HG02840 (cell line): ENCODE data around the gene STAM.

Experiments
- ATAC-seq: cut with Tn5 transposase; IDR thresholded peaks from one replicate; pipeline ENCODE4 v1.9.1; 2021; ENCODE audit warnings: mild to moderate bottlenecking, moderate library complexity, moderate number of reproducible peaks; ENCODE audit not compliant: unreplicated experiment, low FRiP score

The STAM gene

DNA sequence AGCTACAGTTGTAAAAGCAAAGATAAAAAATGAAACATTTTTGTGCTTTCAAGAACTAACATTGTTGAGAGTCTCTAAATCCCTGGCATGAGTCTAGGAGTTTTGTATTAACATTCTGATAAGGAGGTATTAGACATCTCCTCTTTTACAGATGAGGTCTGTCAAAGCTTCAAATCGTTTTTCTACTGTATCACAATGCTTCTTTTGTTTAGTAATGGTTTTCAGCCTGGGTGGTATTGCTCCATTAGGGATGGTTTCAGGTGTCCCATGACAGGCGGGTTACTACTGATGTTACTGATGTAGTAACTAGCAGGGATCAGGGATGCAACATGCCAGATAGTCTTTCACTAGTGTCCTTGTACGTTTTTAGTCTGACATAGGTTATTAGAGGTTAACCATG, 27.4 kb downstream of the STAM start:
- no peak for ATAC-seq

DNA sequence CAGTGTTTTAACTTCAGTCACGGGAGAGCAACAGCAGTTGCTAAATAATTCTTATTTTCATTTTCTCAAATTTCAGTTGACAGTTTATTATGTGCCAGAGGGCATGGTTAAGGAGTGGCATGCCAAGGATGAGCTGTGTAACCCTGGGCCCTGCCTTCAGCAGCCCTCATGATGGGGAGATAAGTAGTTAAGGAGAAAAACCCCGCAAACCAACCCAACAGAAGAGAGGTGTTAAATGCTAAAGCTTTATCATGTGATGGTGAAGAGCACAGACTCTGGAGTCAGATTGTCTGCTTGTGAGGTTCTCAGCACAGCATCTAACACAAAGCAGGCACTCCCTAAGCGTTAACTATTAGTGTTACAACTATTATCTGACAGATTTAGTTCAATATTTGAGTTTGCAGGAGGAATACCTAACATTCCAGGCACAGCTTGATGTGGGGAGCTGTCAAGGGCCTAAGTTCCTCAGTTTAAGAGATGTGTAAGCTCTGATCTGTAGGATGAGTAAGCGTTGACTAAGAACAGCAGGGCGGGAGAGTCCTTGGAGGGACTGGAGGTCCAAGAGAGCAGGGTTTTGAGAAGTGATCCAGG, 29.6 kb downstream of the STAM start:
- no peak for ATAC-seq

DNA sequence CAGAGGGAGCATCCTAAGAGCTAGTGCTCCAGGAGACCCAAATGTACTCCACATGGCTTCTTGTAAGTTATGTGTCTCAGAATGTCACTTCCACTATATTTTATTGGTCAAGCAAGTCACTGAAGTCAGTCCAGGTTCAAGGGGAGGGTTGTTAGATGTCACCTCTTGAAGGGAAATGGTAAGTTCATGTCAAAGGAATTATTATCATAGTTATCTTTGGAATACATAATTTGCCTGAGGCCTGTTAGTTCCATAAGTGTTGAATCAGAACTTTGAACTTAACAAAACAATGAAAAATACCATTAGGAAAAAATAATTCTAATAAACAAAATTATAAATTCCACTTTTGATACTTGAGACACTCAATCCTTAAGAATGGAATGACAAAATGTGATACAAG, 30.6 kb downstream of the STAM start:
- no peak for ATAC-seq

DNA sequence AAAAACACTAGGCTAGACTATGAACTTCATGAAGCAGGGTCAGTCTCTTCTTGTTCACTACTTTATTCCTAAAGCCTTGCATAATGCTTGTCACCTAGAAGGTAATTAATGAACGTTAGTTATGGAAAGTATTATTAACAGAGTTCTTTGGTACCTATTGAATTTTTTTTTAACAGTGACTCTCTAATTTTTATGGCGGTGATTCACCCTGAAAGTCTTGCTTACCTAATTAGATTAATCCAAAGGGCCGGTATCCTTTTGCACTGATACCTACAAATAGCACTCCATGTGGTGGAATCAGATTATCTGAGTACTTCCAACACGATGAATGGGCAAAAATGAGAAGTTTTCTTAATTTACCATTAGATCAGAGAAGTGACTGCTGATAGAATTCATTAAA, 31.7 kb downstream of the STAM start:
- ATAC-seq, result no peak

DNA sequence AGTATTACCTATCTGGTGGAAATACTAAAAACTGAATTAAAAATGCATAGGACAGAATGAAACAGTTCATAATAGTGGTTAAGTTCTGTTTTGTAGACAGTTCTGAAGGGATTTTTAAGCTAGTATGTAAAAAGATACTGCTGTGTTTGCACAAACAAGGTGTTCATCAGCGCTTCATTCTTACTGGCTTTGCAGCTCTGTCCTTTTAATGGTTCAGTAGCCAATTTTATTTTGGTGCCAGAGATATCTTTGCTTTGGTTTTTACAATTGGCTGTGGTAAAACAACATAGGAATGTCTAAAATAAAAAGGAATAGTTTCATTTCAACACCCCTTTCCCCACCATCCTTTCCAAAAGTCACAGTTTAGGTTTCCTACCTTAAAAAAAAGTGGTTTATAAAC, 33.0 kb downstream of the STAM start:
- ATAC-seq, result no peak

DNA sequence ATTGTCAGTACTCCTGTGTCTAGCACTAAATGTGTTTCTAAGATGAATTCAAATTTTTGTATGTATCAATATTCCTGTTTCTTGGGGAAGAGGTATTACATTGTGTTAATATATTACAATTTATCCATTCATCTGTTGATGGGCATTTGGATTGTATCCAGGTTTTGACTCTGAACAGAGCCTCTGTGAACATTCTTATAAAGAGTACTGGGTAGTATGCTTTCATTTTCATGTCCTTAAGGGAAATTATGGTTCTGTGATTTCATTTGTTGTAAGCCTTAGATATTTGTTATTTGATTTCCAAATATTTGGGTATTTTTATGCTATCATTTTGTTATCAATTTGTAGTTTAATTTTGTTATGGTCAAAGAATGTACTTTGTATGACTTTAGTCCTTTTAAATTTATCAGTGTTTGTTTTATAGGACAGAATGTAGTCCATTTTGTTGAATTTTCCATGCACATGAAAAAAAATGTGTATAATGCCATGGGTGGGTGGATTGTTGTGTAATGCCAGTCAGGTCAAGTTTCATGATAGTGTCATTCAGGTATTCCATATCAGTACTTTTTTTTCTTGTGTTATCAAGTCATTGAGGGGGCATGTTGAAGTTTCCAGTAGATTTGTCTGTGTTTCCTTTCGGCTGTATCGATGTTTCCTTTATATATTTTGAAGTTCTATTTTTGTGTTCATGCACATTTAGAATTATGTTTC, 38.4 kb downstream of the STAM start:
- no peak for ATAC-seq

DNA sequence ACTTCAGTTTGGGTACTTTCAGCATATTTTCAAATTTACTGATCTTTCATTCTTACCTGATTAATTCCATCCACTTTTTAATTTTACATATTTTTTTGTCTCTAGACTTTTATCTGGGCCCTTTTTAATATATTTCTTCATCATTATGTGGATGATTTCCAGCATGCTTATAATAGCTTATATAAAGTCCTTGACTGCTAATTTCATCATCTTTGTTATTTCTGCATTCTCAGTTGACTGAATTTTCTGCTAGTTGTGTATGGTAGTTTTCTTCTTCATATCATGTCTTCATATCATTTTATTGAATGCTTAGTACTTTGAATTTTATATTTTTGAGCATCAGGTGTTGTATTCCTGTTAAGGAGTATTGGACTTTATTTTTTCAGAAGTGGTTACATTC, 39.6 kb downstream of the STAM start:
- no peak for ATAC-seq

DNA sequence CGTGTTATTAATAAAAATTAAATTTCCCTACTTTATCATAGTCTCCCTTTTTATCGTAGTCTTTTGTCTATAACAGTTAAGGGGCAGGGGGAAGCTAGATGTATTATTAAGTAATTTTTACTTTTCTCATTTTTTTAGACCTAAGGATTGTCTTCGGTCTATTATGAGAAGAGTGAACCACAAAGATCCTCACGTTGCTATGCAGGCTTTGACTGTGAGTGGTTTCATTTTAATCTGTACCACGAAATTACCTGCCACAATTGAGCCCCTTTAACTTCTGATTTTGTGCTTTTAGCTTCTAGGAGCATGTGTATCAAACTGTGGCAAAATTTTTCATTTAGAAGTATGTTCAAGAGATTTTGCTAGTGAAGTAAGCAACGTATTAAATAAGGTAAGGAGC, 40.6 kb downstream of the STAM start:
- no peak for ATAC-seq

DNA sequence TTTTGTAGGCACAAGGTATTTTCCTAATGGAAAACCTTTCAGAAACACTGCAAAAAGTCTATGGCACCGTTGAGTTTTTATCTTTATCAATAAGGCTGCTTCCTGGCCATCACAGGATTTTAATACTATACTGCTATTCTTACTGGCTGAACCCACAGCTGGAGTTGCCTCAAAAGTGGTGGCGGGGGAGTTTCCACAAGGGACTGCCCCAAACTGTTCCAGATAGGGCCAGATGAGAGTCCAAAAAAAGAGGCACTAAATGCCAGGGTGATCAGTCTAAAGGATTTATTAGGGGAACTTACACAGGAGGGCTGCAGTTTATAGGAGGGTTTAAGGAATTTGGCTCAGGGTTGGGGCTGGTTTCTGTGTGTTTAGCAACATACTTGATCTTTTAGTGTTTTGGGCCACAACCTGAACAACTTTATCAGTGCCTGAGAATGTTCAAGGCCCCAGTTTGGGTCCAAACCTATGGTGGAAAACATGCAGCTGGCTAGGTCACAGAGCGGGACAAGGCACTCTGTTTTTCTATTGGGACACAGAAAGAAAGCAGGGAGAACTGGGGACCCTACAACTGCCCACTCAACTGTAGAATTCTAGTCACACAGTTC, 41.4 kb downstream of the STAM start:
- ATAC-seq, result no peak

DNA sequence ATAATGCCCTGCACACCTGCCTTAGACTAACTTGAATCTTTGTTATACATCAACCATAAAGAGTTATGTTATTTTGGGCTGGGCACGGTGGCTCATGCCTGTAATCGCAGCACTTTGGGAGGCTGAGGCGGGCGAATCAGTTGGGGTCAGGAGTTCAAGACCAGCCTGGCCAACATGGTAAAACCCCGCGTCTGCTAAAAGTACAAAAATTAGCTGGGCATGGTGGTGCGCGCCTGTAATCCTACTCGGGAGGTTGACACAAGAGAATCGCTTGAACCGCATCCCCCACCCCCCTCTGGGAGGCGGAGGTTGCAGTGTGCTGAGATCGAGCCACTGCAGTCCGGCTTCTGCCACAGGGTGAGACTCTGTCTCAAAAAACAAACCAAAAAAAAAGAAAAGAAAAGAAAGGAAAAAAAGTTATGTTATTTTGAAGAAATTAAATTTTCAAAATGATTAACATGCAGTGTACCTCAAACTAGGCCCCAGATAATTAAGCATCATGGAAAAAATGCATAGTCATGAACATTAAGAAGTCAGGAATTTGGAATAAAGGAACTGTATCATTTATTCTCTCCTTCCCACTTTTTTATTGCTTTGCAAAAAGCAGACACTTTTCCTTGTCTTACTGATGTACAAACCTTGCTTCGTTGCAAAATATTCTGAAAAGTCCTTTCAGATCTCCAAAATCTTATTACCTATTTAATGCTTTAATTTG, 43.3 kb downstream of the STAM start:
- no peak for ATAC-seq

DNA sequence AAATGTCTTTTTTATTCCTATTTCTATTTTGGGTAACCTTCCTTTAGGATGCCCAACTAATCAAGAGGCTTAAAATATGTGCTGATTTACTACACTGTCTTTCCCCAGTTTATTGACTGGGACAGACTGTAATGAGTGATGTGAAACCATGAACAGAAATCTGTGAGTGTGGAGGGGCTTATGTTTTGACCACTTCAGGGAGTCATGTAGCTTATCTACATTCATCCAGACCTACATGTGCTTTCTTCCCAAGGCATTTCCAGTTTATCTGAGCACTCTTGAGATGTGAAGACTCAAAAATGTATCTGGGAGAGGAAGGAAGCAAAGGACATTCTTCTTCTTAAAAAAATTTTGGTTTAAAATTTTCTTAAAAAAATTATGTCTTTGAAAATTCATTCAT, 45.2 kb downstream of the STAM start:
- no peak for ATAC-seq

DNA sequence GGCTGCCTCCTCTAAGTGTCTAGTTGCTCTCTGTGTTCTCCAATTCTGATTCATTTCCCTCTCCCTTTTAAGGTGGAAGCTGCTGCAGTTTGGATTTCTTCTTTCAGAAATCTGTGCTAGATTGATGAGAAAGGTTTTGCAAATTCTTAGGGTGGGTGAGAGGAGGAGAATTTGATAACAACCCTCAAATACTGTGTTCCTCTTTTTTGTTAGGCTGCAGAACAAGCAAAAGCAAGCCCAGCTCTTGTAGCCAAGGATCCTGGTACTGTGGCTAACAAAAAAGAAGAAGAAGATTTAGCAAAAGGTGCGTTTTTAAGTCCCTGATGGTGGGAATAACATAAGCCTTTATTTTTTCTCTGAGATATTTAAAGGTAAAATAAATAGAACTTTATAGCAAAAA, 49.1 kb downstream of the STAM start:
- ATAC-seq, result no peak

DNA sequence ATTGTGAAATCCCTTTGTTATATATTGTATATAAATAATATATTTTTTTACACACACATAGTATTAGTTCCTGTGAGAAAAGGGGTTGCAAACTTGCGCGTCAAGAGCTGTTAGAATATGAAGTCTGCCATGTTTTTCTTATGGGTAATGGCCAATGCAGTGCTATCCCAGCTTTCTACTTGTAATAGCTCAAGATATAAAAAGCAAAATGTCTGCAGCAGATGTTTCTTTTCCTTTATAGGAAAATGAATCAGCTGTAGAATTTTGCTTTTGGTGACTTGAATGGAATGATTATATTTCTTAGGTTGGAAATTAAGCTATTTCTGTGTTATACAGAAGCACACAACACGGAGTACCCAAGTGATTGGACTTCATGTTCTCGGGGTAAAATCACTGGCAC, 54.7 kb downstream of the STAM start:
- ATAC-seq, result no peak

DNA sequence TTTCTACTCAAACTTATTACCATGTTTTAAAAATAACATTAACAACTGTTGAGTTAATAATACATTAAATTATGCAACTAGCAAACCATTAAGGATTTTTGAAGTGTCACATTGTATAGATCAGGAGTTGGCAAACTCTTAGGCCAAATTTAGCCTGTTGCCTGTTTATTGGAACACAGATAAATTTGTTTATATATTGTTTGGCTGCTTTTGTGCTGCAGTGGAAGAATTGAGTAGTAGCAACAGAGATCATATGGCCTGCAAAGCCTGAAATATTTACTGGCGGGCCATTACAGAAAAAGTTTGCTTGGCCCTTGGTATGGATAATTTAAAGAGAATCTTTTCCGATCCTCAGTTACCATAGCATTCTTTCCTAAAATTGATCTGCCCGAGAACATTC, 57.4 kb downstream of the STAM start:
- ATAC-seq, result no peak

DNA sequence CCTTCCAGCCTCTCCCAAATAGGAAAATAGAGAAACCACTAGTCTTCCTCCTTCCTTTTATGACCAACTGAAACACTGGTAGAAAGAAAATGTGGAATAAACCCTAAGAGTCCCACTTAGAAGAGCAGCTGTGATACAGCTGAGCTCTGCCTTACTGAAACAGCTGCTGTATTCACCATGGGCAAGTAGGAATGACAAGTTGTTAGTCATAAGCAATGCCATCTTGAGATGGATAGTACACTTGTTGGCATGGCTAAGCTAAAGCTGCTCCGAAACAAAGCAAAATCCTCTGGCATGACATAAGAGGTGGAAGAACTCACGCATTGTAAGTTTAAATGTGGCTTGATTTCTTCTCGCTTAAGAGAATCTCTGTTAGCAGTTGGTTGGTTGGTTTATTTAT, 59.8 kb downstream of the STAM start:
- no peak for ATAC-seq

DNA sequence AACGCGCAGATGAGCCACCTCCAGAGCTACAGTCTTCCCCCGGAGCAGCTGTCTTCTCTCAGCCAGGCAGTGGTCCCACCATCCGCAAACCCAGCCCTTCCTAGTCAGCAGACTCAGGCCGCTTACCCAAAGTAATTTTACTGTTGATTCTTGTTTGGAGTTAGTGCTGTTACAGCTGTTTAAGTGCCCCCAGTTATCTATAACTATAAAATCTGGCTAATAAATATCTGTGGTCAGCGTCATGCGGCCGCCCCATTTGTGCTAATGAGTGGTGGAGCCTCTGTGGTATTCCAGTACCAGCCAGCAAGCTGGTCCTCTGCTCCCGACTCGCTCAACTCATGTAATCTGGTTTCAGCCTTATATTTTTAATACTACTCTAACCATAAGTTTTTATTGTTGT, 64.9 kb downstream of the STAM start:
- ATAC-seq, result no peak

DNA sequence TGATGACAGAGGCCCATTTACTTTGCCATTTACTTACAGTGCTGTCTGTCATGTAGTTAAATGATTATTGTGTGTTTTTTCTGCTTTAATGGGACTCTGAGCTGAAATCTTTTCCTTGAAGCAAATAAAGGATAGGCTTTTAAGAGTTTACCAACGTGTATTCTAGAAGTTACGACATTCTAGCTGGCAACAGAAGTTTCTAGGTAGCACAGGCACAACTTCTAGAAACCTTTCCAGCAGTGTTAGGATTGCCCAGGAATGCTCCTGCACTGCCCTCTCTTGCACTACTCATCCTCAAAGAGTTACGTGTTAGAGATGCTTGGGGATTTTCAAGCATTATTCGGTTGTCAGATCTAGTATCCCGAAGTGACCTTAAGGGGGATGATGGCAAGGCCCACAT, 65.5 kb downstream of the STAM start:
- ATAC-seq, result no peak

DNA sequence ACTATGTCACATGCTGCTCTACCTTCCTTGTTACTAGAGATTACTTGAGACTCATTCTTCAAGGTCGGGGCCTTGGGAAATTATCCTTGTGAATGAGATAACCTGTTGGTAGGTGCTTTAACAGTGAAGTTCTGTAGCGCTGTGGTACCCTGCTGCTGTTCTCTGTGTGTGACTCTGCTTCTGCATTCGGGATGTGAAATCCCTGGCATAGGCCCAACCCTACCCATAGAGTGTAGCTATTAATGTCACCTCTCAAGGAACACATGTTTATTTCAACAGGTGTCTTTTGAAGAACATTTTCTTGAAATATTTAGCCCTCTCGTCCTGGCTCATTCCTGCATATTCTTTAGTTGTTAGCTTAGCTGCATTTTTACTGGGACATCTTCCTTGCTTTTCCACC, 66.2 kb downstream of the STAM start:
- no peak for ATAC-seq

DNA sequence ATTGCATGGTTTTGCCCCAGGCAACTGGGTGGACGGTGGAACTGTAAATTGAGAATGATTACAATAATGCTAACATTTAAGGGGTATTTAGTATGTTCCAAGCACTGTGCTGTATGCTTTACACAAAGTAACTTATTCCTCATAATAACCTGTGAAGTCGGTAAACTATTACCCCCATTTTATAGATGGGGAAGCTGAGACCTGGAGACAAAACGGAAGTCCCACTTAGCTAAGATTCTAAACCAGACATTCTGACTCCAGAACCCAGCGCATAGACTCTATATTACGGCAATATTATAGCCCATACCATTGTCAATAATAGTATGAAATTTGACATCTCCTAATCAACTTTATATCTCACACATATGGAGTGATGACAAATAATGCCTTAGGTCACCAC, 68.1 kb downstream of the STAM start:
- no peak for ATAC-seq

DNA sequence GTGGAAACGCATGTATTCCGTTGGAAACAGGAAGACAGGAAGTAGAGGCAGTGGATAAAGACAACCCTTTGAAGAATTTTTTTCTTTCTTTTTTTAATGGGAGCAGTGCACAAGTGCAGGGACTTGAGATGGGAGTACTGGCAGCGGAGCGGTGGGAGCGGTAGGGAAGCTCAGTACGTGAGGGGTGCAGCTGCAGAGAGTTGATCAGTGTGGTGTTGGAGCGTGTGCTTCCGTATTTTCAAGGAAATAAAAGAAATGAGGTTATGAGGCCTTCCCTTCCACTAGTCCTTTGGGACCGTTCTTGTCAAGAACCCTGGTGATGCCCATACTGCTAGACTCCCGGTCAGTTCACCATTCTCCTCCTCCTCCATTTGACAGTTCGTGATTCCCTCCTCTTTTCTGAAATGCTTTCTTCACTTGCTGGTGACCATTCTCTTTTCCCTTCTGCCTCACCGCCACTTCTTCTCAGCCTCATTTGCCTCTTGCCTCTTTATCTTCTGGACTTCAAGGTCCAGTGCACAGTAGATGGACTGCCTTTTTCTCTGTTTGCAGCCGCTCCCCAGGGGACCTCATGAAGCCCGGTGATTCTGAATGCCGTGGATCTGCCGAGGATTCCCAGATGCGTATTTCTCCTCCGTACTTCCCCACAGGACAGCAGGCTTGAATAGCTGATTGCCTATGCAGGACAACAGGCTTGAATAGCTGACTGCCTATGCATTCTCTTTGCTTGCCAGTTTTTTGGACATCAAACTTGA, 68.9 kb downstream of the STAM start:
- ATAC-seq, result no peak

DNA sequence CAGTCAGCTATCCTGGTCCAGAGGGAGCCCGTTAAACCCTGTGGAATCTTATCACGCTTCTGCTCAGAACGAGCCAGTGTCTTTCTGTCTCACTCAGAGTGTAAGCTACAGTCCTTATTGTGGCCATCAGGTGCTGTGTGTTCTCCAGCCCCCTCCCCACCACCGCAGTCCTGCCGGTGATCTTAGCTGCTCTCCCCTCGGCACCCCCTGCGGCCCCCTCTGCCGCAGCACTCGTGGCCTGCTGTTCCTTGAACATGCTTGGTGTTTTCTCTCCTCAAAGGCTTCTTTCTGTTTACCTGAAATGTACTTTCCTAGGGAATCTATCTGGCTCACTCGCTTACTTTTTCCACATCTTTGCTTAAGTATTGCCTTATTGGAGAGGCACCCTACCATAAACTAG, 69.8 kb downstream of the STAM start:
- no peak for ATAC-seq
